Vagina (tissue), 1 donor: ENCODE results near the gene COX14. TPM values are rescaled to one million over a fixed set of nuclear protein-coding genes. Genes with fewer than 3 reads are reported as not detected.

ENCODE experiments used
- total RNA-seq: library from RNA; depleted of rRNA; stranded (reverse); fragments of >200 nt; gene quantifications from one replicate; pipeline ENCODE4 v1.2.3, GENCODE V29; 2016

Gene COX14
- total RNA-seq, 1 donor from 2014 or later = 74.4 TPM

Other genes starting within 250 kb of the COX14 start
- 19.4 TPM for gene FAIM2, start 208.3 kb upstream of the COX14 start, total RNA-seq
- not detected for gene AQP2, start 161.5 kb upstream of the COX14 start, total RNA-seq
- not detected for gene AQP5, start 150.4 kb upstream of the COX14 start, total RNA-seq
- not detected for gene AQP6, start 139.3 kb upstream of the COX14 start, total RNA-seq
- 19.2 TPM for gene RACGAP1, start 86.7 kb upstream of the COX14 start, total RNA-seq
- 2.9 TPM for gene ASIC1, start 54.6 kb upstream of the COX14 start, total RNA-seq
- gene SMARCD1, start 26.9 kb upstream of the COX14 start, total RNA-seq = 42.2 TPM
- gene GPD1, start 8.2 kb upstream of the COX14 start, total RNA-seq = 65.3 TPM
- gene CERS5, start 55.1 kb downstream of the COX14 start, total RNA-seq = 45.2 TPM
- 99.2 TPM for gene LIMA1, start 171.3 kb downstream of the COX14 start, total RNA-seq